CD14-positive monocyte (primary cell): ENCODE data around the gene CXCL16. TPM values are rescaled to one million over a fixed set of nuclear protein-coding genes. Genes with fewer than 3 reads are reported as not detected.
A peak's percentile ranks its signal among the peaks of the same experiment; 100 is the strongest.

Experiments
- DNase-seq, 3 donors: peaks; one replicate each; pipeline ENCODE4 v3.0.0-alpha.2; 2011 to 2022
- H2AFZ ChIP-seq: 2 replicates; pipeline ENCODE4 v1.6.0; 2012; ENCODE audit warnings: mild to moderate bottlenecking, low read depth, low read length, inconsistent platforms; ENCODE audit not compliant: insufficient read depth, poor library complexity, severe bottlenecking
- H3K27ac ChIP-seq, 2 donors: 1 replicate in 1 of 2; 2 replicates in 1 of 2; pipeline ENCODE4 v1.5.1; 2012 to 2013; ENCODE audit warnings: low read length in 2 of 2, control low read depth in 1 of 2, inconsistent platforms in 1 of 2, low read depth in 1 of 2, mild to moderate bottlenecking in 1 of 2
- H3K27me3 ChIP-seq, 2 donors: one replicate each; pipeline versions ENCODE4 v1.6.0 to v1.6.1; 2011 to 2013; ENCODE audit warnings: low read length in 2 of 2; ENCODE audit not compliant: control insufficient read depth in 2 of 2, insufficient read depth in 2 of 2
- H3K36me3 ChIP-seq, 2 donors: replicated peaks in 1 of 2; 1 replicate in 1 of 2; 2 replicates in 1 of 2; pipeline versions ENCODE4 v1.5.1 to v1.6.1; 2012 to 2013; ENCODE audit warnings: low read length in 2 of 2, control low read depth in 1 of 2, inconsistent platforms in 1 of 2, mild to moderate bottlenecking in 1 of 2; ENCODE audit not compliant: insufficient read depth in 2 of 2, control insufficient read depth in 1 of 2
- H3K4me1 ChIP-seq, 2 donors: 1 replicate in 1 of 2; 2 replicates in 1 of 2; pipeline versions ENCODE4 v1.5.1 to v1.6.1; 2012 to 2013; ENCODE audit warnings: low read length in 2 of 2, control low read depth in 1 of 2, inconsistent platforms in 1 of 2, mild to moderate bottlenecking in 1 of 2, moderate library complexity in 1 of 2; ENCODE audit not compliant: insufficient read depth in 2 of 2, control insufficient read depth in 1 of 2
- H3K4me2 ChIP-seq: replicated peaks from 2 replicates; pipeline ENCODE3; 2012; ENCODE audit warnings: low read length, moderate library complexity, mild to moderate bottlenecking; ENCODE audit not compliant: poor library complexity, severe bottlenecking; ENCODE audit errors: extremely low read depth
- H3K4me3 ChIP-seq, 3 experiments: fragments of 200-600 bp in 1 of 3; sonication (generic) in 1 of 3; replicated peaks in 1 of 3; 1 replicate in 2 of 3; 2 replicates in 1 of 3; pipeline ENCODE4 v1.5.1; 2011 to 2013; ENCODE audit warnings: low read length in 3 of 3, mild to moderate bottlenecking in 3 of 3, control low read depth in 2 of 3, low read depth in 2 of 3, inconsistent platforms in 1 of 3, moderate library complexity in 1 of 3
- H3K79me2 ChIP-seq: 2 replicates; pipeline ENCODE4 v1.6.0; 2012; ENCODE audit warnings: mild to moderate bottlenecking, control low read depth, inconsistent platforms, low read length, moderate library complexity; ENCODE audit not compliant: insufficient read depth
- H3K9ac ChIP-seq: 2 replicates; pipeline ENCODE4 v1.6.0; 2017; ENCODE audit warnings: low read length, mild to moderate bottlenecking; ENCODE audit not compliant: insufficient read depth, poor library complexity, severe bottlenecking
- H3K9me3 ChIP-seq, 2 donors: replicated peaks in 1 of 2; 1 replicate in 1 of 2; 2 replicates in 1 of 2; pipeline versions ENCODE4 v1.5.1 to v1.6.1; 2012 to 2013; ENCODE audit warnings: low read length in 2 of 2, control low read depth in 1 of 2; ENCODE audit not compliant: control insufficient read depth in 1 of 2, insufficient read depth in 1 of 2
- H4K20me1 ChIP-seq: 2 replicates; pipeline ENCODE4 v1.6.0; 2012; ENCODE audit warnings: mild to moderate bottlenecking, low read length, control low read depth, moderate library complexity; ENCODE audit not compliant: insufficient read depth
- H3K27ac Mint-ChIP-seq, 7 donors: one replicate each; pipeline ENCODE4 v1.8.0; 2020; ENCODE audit warnings: mild to moderate bottlenecking in 7 of 7, mixed read lengths in 7 of 7, moderate library complexity in 6 of 7, inconsistent platforms in 2 of 7
- H3K27me3 Mint-ChIP-seq, 3 donors: one replicate each; pipeline ENCODE4 v1.8.0; 2021 to 2022; ENCODE audit warnings: low read depth in 3 of 3, mild to moderate bottlenecking in 3 of 3, mixed read lengths in 3 of 3, moderate library complexity in 3 of 3, inconsistent platforms in 1 of 3
- H3K36me3 Mint-ChIP-seq, 2 donors: one replicate each; pipeline ENCODE4 v1.8.0; 2020; ENCODE audit warnings: mixed read lengths in 2 of 2, inconsistent platforms in 1 of 2, mild to moderate bottlenecking in 1 of 2
- H3K4me1 Mint-ChIP-seq: one replicate; pipeline ENCODE4 v1.8.0; 2020; ENCODE audit warnings: mild to moderate bottlenecking, mixed read lengths
- H3K4me3 Mint-ChIP-seq, 2 donors: one replicate each; pipeline ENCODE4 v1.8.0; 2020; ENCODE audit warnings: mild to moderate bottlenecking in 2 of 2, mixed read lengths in 2 of 2, moderate library complexity in 1 of 2
- H3K9me3 Mint-ChIP-seq, 7 donors: one replicate each; pipeline ENCODE4 v1.8.0; 2020 to 2022; ENCODE audit warnings: mixed read lengths in 7 of 7, mild to moderate bottlenecking in 6 of 7, moderate library complexity in 6 of 7, inconsistent platforms in 2 of 7
- CTCF ChIP-seq: fragments of 200-600 bp; IDR thresholded peaks from one replicate; pipeline ENCODE4 v1.8.0; 2022; ENCODE audit warnings: antibody characterized with exemption, mild to moderate bottlenecking
- WGBS: methylation state at CpG from one replicate; pipeline ENCODE4 v1.1.5; 2013; ENCODE audit warnings: missing lambda C conversion rate; ENCODE audit not compliant: insufficient coverage; 5-methylcytosine and 5-hydroxymethylcytosine counted together
- intact Hi-C, 2 donors: fragments of 100-400 bp; cut with micrococcal nuclease; formaldehyde crosslinking; loops; one replicate each; pipeline versions ENCODE4 v1.15.0 to v1.15.1; 2023
- polyA minus RNA-seq: library from RNA; depleted of rRNA, polyadenylated mRNA; stranded (reverse); fragments of >200 nt; gene quantifications from 2 replicates; pipeline ENCODE4 v1.2.3, GENCODE V29; 2012
- polyA plus RNA-seq, 3 donors: library from polyadenylated mRNA; depleted of rRNA in 1 of 3; unstranded in 2 of 3; stranded (reverse) in 1 of 3; fragments of 300-500 nt in 2 of 3; fragments of >200 nt in 1 of 3; fragmentation: Illumina TruSeq in 2 of 3; gene quantifications; 1 replicate in 2 of 3; 2 replicates in 1 of 3; pipeline ENCODE4 v1.2.3, GENCODE V29; 2012 to 2021
- total RNA-seq, 12 experiments: library from RNA in 1 of 12; stranded (reverse) in 1 of 12; fragments of 120-200 nt in 1 of 12; gene quantifications; one replicate each; pipeline ENCODE4 v1.2.4 and lab custom pipeline; 2013 to 2026; ENCODE audit warnings: mixed read lengths in 6 of 12, inconsistent platforms in 1 of 12

Gene CXCL16, protein sequence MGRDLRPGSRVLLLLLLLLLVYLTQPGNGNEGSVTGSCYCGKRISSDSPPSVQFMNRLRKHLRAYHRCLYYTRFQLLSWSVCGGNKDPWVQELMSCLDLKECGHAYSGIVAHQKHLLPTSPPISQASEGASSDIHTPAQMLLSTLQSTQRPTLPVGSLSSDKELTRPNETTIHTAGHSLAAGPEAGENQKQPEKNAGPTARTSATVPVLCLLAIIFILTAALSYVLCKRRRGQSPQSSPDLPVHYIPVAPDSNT
- total RNA-seq (2013), result 37.6 TPM
- 100 to 1,000 TPM in 2 of 3 donors, 10 to 100 TPM in 1; 68.1 to 204 (median 103) TPM for polyA plus RNA-seq
- polyA minus RNA-seq, result 51.5 and 53.2 TPM in 2 replicates
- 21.4 to 165 (median 61.2) reads per million in 11 experiments for total RNA-seq (lab: John Stamatoyannopoulos, UW)

GRCh38 chr17:4739122-4740024, at the start of gene CXCL16, which contains the start of gene ZMYND15:
CXCL16 (minus strand) TSS chr17:4739928; CDS start chr17:4739339, 589 bp downstream.
ZMYND15 (plus strand) TSS chr17:4739833; CDS start chr17:4740549, 716 bp downstream.
- no peaks in the 10 kb centered on the region for H3K9me3 ChIP-seq
- peaks cover 3 to 52% of the 10 kb centered on the region in 2 donors for H3K27me3 ChIP-seq
- H3K4me2 ChIP-seq, result peak within 1 kb of the TSS; percentile 71
- peaks cover 47% of the 10 kb centered on the region for H3K4me1 Mint-ChIP-seq
- peak within 1 kb of the TSS; percentile 68 to 96 (median 89) for H3K27ac Mint-ChIP-seq
- peak within 1 kb of the TSS; percentile 57 to 79 for H3K27ac ChIP-seq
- no peaks in the 10 kb centered on the region for H4K20me1 ChIP-seq
- H3K4me3 Mint-ChIP-seq, result peak within 1 kb of the TSS; percentile 95 to 99
- DNase-seq, result peak; percentile 70 to 76 (median 70)
- peaks cover 0 to 18% (median 8%) of the 10 kb centered on the region in 7 donors for H3K9me3 Mint-ChIP-seq
- intact Hi-C loops, result loop anchor here (2.0 to 5.0 kb wide), 2 partner anchors 38 to 51 kb away; no protein-coding TSS in a partner anchor
- H3K4me3 ChIP-seq, result peak within 1 kb of the TSS; percentile 46 to 78 (median 76)
- no peak for TF ChIP-seq CTCF
- H3K9ac ChIP-seq, result peak within 1 kb of the TSS; percentile 80
- peaks cover 41 to 60% (median 50%) of the 10 kb centered on the region in 3 donors for H3K27me3 Mint-ChIP-seq
- peaks cover 42 to 43% of the 10 kb centered on the region in 2 donors for H3K36me3 Mint-ChIP-seq
- peaks cover 46 to 56% of the 10 kb centered on the region in 2 donors for H3K4me1 ChIP-seq
- no peaks in the 10 kb centered on the region for H3K79me2 ChIP-seq
- no peak within 1 kb of the TSS for H2AFZ ChIP-seq
- H3K36me3 ChIP-seq, result peaks cover 0 to 8% of the 10 kb centered on the region in 2 donors
- under 1% methylated on average over 100 of the region's 100 CpGs for WGBS
